Measurements from ENCODE around the gene EEF1AKMT4. TPM values are rescaled to one million over a fixed set of nuclear protein-coding genes. Genes with fewer than 3 reads are reported as not detected.

EEF1AKMT4 gene
- total RNA-seq, 1 experiment from 2014 or later = 10.7 TPM

DNA sequence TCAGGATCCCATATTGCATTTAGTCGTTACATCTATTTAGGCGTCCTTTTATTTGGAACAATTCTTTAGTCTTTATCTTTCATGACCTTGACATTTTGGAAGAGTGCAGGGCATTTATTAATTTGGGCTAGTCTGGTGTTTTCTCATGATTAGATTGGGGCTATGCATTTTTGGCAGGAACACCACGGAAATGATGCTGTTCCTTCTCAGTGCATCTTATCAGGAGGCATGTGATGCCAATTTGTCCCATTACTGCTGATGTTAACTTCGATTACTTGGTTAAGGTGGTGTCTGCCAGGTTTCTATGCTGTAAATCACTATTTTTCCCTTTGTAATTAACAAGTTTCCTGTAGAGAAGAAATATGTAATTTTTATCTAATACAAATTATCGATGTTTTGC lies 38.2 kb upstream of the EEF1AKMT4 start:
- H3K4me1 ChIP-seq (ENCODE audit: control insufficient read depth, insufficient read depth, low read length) = no peaks in the 10 kb centered on the region
- in situ Hi-C loops (cut with HindIII; ENCODE audit: low pct_unique_long_range_greater_than_20kb, low sequenced_read_pairs) (no loop called here), intact Hi-C loops (cut with micrococcal nuclease; ENCODE audit: unreplicated experiment) (no loop called here)
- DNase-seq (ENCODE audit: low read depth, low spot score) (no peak), ATAC-seq (no peak)
- CTCF ChIA-PET = no interaction called here
- TF ChIP-seq TCF7L2 (IDR thresholded peaks at IDR 0.05; ENCODE audit: low read depth, low read length) (no peak), POLR2AphosphoS5 (IDR thresholded peaks at IDR 0.05; ENCODE audit: low read depth, low read length) (no peak), CTCF (IDR thresholded peaks at IDR 0.05) (no peak), SIN3A (IDR thresholded peaks at IDR 0.05; ENCODE audit: borderline replicate concordance, insufficient read depth, low read depth, low read length) (no peak)
- TF ChIP-seq, protein P1, sequence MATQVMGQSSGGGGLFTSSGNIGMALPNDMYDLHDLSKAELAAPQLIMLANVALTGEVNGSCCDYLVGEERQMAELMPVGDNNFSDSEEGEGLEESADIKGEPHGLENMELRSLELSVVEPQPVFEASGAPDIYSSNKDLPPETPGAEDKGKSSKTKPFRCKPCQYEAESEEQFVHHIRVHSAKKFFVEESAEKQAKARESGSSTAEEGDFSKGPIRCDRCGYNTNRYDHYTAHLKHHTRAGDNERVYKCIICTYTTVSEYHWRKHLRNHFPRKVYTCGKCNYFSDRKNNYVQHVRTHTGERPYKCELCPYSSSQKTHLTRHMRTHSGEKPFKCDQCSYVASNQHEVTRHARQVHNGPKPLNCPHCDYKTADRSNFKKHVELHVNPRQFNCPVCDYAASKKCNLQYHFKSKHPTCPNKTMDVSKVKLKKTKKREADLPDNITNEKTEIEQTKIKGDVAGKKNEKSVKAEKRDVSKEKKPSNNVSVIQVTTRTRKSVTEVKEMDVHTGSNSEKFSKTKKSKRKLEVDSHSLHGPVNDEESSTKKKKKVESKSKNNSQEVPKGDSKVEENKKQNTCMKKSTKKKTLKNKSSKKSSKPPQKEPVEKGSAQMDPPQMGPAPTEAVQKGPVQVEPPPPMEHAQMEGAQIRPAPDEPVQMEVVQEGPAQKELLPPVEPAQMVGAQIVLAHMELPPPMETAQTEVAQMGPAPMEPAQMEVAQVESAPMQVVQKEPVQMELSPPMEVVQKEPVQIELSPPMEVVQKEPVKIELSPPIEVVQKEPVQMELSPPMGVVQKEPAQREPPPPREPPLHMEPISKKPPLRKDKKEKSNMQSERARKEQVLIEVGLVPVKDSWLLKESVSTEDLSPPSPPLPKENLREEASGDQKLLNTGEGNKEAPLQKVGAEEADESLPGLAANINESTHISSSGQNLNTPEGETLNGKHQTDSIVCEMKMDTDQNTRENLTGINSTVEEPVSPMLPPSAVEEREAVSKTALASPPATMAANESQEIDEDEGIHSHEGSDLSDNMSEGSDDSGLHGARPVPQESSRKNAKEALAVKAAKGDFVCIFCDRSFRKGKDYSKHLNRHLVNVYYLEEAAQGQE (IDR thresholded peaks at IDR 0.05; ENCODE audit: insufficient read depth in 1 of 2, low read depth in 2 of 2, low read length in 1 of 2) = no peak
- POLR2A ChIA-PET = interaction anchor here (1.1 kb wide), 1 partner anchor 13 kb away, joined by 3 read pairs; no protein-coding TSS in a partner anchor
- H3K9me3 ChIP-seq (ENCODE audit: control insufficient read depth, insufficient read depth, low read depth, low read length) = no peaks in the 10 kb centered on the region
- no TSS peak for BruUV-seq (replicated peaks)
- no peaks in the 10 kb centered on the region for H3K36me3 ChIP-seq (ENCODE audit: control insufficient read depth, insufficient read depth, low read length)
- H3K27me3 ChIP-seq (ENCODE audit: control insufficient read depth, insufficient read depth, low read length) = no peaks in the 10 kb centered on the region
- no peak overlapping the region for H3K4me3 ChIP-seq (ENCODE audit: low read depth in 2 of 2, low read length in 2 of 2)
- H3K27ac ChIP-seq (ENCODE audit: low read length) = no peak overlapping the region

- TF ChIP-seq SIN3A (IDR thresholded peaks at IDR 0.05; ENCODE audit: borderline replicate concordance, insufficient read depth, low read depth, low read length) (no peak), CTCF (IDR thresholded peaks at IDR 0.05) (no peak), TCF7L2 (IDR thresholded peaks at IDR 0.05; ENCODE audit: low read depth, low read length) (no peak), POLR2AphosphoS5 (IDR thresholded peaks at IDR 0.05; ENCODE audit: low read depth, low read length) (no peak)
- TF ChIP-seq, protein P1 (IDR thresholded peaks at IDR 0.05; ENCODE audit: insufficient read depth in 1 of 2, low read depth in 2 of 2, low read length in 1 of 2) = no peak
- CTCF ChIA-PET = no interaction called here
These were observed 37.8 kb upstream of the EEF1AKMT4 start for GRCh38 chr3:184211718-184212117.

More at GRCh38 chr3:184211718-184212117, 37.8 kb upstream of the EEF1AKMT4 start:
- Histone ChIP-seq H3K4me3 (ENCODE audit: low read depth in 2 of 2, low read length in 2 of 2) (no peak overlapping the region), H3K27me3 (ENCODE audit: control insufficient read depth, insufficient read depth, low read length) (no peaks in the 10 kb centered on the region), H3K4me1 (ENCODE audit: control insufficient read depth, insufficient read depth, low read length) (no peaks in the 10 kb centered on the region), H3K27ac (ENCODE audit: low read length) (no peak overlapping the region), H3K36me3 (ENCODE audit: control insufficient read depth, insufficient read depth, low read length) (no peaks in the 10 kb centered on the region), H3K9me3 (ENCODE audit: control insufficient read depth, insufficient read depth, low read depth, low read length) (no peaks in the 10 kb centered on the region)
- in situ Hi-C loops (cut with HindIII; ENCODE audit: low pct_unique_long_range_greater_than_20kb, low sequenced_read_pairs) = no loop called here
- POLR2A ChIA-PET = interaction anchor here (0.6 to 1.1 kb wide), 2 partner anchors 13 to 57 kb away, joined by 3 to 4 read pairs; no protein-coding TSS in a partner anchor
- ATAC-seq (no peak), DNase-seq (ENCODE audit: low read depth, low spot score) (no peak)
- BruUV-seq (replicated peaks) = no TSS peak
- intact Hi-C loops (cut with micrococcal nuclease; ENCODE audit: unreplicated experiment) = no loop called here
